HG03064 (cell line): ENCODE data around the gene NAA30.

Experiments
- ATAC-seq: cut with Tn5 transposase; IDR thresholded peaks from one replicate; pipeline ENCODE4 v1.9.1; 2021; ENCODE audit warnings: low read depth; ENCODE audit not compliant: unreplicated experiment

Gene NAA30

DNA sequence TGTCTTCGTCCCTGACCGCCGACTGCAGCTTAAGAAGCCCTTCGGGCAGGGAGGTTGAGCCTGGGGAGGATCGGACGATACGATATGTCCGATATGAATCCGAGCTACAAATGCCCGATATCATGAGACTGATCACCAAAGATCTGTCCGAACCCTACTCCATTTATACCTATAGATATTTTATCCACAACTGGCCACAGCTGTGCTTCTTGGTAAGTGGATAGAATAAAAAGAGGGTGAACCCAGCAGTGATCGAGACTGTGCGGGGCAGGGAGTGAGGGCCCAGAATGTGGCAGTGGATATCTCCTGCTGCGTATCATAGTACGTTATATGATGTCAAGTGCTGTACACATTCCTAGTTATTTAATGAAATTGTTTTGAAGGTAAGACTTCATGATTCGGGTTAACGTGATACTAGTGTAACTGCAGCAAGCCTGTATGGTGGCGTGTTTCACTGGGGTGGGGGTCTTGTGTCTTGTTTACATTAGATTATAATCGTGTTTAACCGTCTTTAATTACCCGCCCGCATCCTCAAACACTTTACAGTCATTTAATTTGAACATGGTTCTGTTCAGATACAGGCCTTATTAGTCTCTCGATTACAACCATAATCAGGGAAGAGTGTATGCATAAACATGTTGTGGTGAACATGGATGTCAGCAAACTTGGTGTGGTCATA is 1.3 kb downstream of the NAA30 start:
- no peak for ATAC-seq

DNA sequence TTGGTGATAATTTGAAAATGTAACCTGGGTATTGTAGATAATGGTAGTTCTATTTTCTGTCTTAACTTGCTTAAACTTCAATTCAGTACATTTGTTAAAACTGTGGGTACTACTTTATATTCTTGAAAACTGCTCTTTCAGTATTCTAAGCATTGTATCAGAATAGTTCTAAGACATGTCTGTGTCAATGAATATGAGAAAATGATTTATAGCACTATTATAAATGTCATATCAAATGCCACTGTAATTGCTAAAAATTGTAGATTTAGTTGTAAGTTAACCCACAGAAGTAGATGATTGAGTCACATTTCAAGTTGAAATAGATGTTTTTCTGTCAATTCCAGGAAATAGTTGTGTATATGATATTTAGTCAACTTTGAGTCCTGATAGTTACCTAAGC is 2.4 kb downstream of the NAA30 start:
- no peak for ATAC-seq

DNA sequence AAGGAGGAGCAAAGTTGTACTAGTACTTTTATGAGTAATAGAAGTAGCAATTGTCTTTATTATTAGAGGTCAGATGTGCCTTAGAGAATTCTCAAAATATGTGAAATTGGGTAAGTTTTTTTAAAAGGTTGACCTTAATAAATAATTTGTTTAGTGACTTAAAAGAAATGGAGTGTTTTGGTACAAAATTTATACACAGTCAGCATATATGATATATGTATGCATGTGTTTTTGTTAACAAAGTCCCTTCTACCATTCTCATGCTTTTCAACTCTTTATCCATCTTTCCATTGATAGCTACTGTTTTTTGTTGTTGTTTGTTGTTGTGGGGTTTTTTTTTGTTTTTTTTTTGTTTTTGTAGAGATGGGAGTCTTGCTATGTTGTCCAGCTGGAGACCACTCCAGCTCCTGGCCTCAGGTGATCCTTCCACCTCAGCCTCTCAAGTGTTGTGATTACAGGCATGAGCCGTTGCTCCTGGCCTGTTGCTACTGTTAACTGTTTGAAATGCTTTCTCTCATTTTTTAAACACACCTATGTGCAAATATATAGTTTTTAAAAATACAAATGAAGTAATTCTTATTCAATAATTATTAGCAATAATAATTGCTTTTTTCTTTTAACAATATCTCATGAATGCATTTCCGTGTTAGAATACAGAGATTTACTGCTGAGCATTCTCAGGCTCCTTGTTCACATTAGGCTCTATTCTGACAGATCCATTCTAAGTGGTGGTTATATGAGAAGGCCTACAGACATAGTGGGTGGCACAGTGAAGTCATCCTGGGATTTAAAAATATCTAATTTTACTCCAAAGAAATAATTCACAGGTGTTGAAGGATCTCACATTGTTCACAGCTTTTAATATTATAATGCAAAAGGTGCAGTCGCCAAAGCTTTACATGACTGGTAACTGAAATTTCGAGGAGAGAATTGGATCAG is 10.4 kb downstream of the NAA30 start:
- ATAC-seq = no peak

DNA sequence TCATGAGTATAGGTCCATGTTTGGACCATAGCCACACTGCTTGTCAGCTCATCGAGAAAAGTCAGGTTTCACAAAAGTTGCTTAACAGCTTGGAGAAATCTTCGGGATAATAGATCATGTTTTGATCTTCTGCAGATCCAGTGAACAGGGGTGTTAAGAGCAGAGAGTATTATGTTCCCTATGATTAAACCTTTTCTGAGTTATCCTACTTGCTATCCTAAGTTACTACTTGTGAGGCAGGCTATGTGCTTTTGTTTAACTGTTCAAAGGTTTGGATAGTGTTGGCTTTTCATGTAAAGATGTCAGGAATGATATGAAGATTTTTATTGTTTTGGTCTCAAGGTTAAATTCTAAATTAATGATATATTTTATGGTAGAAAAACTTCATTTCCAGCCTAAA is 11.1 kb downstream of the NAA30 start:
- ATAC-seq = no peak

DNA sequence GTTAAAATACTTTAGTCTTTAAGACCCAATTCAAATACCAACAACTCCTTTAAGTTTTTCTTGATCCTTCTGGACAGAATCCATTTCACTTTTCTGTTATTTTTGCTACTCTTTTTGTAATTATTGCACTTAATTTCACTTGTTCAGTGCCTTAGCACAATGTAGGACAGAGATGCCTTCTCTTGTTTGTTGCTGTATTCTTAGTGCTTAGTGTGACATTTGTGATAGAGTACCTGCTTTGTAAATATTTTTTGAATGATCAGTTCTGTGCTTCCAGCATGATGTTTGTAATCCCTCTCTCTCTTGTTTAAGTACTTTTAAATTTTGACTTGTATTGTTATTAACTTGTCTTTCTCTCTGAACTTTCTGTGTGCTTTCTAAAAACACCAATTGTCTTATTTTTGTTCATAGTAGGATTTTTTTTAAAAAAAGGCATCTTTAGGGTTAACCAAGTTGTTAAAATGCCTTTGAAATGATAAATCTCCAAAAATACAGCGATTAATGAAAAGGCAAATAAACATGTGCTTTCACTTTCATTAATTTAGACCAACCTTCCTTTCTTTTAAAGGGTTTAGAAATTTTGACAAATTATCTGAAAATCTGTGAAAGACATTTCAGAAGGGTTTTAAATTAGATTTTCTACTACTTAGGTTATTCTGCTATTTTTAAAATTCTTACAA is 11.9 kb downstream of the NAA30 start:
- no peak for ATAC-seq

DNA sequence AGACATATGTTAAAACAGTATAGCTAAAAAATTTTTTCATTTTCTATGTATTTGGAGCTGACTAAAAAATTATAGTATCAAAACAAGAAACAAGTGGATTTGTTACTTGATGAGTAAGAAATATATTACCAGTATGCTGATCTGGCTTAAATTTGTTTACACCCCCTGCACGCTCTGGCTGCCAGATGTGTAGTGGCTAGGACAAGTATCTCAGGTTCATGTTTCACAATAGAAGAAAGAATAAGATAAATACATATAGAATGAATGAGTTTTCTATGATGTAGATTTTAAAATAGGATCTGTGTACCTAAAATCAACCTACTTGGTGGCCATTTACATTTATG is 13.1 kb downstream of the NAA30 start:
- no peak for ATAC-seq

DNA sequence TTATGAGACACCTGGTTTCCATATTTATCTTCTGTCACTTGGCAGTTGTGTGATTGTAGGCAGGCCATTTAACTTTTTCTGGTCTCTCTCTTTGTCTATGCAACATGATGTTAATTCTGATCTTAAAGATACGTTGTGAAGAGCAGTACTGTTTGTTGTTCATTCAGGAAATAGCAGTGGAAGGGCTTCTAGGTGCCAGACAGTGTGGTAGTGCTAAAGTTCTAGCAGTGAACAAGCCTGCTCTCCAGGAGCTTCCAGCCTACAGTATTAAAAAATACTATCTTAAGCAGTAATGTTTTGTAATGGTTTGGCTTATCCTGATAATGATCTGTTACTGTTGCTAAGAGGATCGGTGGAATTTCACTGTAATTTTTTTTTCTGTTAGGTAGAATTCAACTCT is 15.2 kb downstream of the NAA30 start:
- ATAC-seq = no peak

DNA sequence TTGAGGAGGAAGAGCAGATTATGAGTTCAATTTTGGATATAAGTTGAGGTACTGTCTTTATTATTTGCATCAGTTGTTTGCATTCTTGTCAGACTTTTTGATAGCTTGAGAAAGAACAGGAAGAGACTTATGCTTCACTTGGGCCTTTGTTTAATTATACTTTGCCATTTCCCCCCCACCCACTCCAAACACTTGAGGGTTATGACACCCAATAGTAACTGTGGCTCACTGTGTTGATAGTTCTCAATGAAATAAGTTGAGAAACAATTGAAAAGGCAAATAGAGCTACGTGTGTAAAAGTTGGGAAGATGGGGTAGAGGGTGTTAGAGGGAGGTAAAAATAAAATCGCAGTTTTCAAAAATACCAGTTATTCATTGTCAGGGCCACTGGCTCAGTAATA is 17.7 kb downstream of the NAA30 start:
- no peak for ATAC-seq

DNA sequence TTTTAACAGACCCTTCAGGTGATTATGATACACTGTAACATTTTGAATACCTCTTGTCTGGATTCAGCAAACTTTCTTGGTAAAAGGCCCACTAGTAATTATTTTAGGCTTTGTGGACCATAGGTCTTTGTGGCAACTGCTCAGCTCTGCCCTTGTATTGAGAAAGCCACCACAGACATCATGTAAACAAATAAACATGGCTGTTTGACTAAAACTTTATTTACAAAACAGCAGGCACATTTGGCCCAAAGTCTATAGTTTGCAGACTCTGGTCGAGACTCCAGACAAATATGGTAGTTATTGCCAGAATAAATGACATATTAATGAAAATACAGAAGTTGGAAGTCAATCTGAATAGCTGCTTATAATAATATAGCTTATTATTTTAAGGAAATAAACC is 18.2 kb downstream of the NAA30 start:
- ATAC-seq = no peak

DNA sequence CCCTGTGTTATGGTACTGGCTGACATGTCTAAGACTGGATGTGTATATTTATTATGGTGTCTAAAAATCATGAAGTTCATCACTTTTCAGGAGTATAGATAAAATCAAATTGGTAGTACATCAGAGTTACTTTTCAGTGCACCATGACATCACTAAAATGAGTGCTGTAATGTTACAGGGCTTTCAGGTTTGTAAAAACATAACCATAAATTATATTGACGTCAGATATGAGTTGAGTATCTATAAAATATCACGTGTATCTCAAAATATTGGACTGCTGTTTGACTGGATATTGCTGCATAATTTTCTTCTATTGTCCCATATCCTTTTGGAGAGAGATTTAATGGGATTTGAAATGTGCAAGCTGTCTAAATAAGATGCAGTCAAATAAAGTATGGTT is 22.0 kb downstream of the NAA30 start:
- ATAC-seq = no peak

DNA sequence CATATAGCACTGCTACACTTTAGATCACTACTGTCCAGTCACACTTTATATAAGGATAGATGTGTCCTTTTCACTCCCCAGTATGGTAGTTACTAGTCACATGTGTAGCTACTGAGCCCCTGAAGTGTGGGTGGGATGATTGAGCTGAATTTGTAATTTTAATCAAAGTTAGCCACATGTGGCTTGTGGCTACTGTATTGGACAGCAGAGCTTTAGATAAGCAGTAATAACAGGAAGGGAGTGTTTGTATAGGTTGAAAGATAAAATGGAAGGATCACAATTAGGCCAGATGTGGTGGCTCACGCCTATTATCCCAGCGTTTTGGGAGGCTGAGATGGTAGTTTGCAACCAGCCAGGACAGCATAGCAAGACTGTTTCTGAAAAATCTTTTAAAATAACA is 23.5 kb downstream of the NAA30 start:
- no peak for ATAC-seq

DNA sequence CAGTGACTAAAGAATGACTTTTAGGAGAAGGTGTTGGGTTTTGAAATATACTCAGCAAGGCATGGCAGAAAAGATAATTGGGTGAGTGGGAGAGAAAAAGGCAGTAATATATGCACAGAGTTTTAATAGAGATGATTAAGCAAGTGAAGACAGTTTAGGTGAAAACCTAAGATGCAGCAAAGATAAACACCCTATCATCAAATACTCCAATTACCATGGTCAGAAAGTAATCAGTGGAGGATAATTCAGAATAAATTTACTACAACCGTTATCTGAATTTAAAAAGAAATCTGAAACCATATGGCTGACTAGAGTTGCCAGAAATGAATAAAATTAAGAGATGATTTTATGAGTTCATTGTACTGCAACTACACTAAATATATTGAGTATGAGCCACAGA is 26.8 kb downstream of the NAA30 start:
- ATAC-seq = no peak

DNA sequence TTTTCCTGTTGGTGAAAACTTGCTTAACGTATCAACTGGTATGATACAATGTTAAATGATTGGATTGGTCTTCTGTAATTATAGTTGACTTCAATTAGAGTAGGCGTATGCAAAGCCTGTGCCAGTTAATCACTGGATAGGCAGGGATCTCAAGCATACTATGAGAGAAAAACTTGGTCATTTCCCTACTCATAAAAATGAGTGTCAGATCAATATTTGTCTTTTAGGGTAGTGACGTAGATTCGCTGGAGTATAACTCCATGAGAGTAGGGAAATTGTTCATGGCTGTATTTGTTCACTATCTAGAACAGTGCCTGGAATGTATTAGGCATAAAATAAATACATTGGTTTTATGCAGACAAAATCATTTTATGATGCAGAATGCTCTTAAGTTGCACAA is 28.6 kb downstream of the NAA30 start:
- no peak for ATAC-seq

DNA sequence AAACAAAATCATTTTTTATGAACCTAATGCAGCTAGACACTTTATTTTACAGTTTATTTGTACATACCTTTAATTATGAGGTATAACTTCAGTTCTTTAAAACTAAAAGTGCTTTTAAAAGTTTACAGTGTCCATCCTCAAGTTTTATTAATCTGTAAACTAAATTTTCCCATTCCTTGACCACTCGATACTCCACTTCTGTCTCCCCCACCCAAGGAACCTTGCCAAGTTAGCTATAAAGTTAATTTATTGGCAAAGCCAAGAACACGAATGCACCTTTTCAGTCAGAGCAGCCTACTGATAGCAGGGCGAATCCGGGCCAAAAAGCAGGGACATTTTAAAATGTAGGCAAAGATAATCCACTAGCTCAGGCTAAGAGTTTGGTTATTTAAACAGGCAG is 29.6 kb downstream of the NAA30 start:
- ATAC-seq = no peak

DNA sequence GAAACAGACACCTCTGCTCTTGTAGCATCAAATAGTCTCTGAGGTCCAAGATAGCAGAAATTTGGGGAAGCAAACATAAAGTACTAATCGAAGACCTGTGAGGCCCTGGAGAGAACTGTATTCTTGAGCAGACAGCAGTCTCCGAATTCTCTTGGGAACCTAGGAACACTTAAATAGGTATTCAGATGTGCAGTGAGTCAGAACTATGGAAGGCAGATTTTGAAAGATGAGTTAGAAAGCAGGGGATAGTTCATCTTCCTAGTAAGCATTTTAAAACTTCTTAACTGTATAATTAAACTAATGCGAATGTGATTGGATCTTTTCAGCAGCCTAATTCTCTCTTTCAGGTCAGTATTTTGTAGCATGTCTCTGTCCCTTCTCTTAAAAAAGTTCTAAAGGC is 30.6 kb downstream of the NAA30 start:
- no peak for ATAC-seq

DNA sequence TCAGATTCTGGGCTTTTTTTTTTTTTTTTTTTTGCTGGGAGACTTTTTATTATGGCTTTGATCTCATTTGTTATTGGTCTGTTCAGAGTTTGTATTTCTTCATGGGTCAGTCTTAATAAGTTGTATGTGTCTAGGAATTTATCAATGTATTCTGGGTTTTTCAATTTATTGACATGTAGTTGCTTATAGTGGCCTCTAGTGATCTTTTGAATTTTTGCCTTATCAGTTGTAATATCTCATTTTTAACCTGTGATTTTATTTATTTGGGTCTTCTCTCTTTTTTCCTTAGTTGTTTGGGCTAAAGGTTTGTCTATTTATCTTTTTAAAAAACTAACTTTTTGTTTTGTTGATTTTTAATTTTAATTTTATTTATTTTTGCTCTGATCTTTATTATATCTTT is 45.5 kb downstream of the NAA30 start:
- ATAC-seq = no peak

DNA sequence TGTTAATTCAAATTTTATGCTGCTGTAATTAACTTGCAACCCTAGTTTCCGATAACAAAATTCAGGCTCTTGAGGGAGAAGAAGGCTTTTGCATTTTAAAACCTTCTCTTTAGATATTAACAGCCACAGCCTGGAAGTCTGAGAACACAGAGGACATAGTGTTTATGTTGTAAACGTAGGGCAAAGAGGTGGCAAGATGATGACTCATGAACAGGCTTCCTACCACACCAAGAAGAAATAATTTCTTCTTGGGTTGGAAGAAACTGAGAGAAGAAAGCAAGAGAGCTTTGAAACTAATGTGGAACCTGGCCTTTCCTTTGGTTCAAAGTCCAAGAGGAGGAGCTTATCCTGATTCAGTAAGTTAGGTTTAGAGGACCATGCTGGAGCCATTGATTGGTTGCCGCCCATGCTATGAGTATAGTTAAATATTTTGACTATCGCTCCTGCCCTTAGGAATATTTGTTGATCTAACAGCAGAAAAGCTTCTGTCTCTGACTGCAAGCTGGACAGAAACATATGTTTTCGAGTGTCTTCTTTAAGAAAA is 71.5 kb downstream of the NAA30 start:
- no peak for ATAC-seq

DNA sequence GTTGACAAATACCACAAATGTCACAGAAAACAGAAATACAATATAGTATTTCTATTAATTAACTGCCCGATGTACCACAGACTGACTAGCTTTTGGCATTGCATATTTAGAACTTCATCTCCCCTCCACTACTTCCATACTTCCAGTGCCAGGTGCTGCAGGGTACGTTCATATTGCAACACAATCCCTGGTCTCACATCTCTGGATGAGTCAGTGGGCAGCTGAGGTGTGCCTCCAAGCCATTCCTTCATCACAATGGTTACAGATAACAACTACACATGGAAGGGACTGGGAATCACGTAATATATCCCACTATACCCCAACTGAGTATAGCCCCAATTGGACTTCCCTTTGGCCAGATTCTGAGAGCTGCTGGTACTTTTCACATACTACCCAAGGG is 72.2 kb downstream of the NAA30 start:
- no peak for ATAC-seq

DNA sequence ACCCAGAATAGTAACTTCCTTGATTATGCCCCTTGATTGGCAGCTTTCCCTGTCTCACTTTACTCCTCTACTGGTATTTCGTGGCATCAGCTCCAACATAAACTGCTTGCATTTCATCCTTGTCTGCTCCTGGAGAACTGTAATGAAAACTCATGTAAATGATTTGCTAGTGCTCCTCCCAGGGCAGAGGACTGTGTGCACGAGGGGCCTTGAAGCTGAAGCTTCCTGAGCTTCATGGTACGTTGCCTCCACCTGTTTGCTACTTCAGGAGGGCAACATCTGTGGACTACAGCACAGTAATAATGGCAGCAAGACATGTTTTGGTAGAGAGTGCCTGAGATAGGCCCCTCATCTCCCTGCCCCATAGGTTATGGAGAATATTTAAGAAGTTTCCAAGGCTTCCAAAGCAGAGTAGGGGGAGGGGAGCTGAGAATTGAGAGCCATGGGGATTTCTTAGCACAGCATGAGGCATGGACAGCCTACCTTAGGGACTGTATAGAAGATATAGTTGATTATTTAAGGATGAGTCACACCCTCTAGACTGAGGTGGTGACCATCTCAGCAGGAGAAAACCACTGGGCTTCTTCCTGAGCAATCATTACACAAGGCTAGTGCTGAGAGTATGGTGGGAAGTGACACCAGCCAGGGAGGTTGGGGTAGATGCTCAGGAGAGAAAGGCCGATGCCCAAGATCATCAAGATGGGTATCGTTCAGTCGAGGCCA is 73.8 kb downstream of the NAA30 start:
- peak; percentile 91 for ATAC-seq
